ENCODE measurements around the gene RNASEH2A.

The RNASEH2A gene

DNA sequence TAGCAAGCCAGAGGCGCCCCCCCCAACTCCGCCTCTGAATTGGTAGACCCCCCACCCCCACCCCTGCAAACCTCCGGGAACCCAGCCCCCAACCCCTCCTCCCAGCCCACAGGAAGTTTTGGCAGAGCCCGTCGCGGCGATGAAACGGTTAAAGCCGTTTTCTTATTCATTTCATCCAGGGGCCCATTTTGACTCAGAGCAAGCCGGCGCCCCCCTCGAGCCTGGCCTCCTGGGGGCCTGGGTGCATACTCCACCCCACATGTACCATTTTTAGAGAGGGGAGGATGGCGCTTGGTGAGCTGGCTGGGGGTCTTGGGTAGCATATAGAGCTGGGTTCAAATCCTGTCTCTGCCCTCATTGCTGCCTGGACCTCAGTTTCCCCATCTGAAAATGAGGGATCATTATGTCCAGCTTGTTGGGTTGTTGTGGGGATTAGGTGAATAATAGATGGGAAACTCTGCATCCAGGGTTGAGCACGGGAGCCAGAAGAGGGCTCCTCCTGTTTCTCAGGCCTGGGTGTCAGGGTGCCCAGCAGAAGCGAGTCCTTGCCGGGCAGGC is 23.0 kb upstream of the RNASEH2A start:
- no peak for FAIRE-seq

DNA sequence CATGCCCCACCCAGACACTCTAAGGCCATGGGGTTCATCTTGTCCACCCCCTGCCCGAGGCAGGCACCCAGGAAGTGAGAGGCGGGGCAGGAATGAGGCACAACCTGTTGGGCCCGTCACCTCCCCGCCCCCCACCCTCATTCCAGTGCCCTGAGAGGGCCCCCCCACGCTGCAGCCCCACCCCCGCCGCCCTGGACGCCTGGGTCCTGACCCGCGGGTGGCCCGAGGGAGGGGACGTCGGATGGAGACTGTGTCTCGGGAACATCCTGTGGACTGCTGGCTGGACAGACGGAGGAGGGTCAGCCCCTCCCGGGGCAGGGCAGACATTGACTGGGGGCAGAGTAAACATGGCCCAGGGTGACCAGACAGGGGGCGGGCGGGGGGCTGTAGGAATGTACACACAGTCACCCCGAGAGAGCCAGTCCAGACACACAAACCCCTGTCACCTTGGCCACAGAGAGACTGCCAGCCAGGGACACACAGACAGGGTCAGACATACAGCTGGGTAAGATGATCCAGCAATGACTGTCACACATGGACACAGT is 22.5 kb upstream of the RNASEH2A start:
- FAIRE-seq: no peak

DNA sequence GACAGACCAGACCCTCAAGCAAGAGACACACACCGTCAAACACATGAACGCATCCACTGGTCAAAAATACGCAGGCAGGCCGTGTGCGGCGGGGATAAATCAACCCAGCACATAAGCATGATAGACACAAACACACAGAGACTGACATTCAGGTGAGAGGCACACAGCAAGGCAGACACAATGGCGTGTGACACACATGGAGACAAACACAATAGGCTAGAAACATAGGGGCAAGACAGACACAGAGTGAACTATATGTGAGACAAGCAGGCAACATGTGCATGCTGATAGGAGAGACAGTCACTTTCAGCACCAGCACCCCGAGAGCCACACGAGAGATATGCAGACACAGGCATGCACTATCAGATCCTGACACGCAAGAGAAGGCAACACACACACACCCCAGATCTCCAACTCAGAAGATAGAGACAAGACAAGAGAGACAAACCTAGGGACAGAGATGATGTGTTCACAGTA is 22.0 kb upstream of the RNASEH2A start:
- no peak for FAIRE-seq

DNA sequence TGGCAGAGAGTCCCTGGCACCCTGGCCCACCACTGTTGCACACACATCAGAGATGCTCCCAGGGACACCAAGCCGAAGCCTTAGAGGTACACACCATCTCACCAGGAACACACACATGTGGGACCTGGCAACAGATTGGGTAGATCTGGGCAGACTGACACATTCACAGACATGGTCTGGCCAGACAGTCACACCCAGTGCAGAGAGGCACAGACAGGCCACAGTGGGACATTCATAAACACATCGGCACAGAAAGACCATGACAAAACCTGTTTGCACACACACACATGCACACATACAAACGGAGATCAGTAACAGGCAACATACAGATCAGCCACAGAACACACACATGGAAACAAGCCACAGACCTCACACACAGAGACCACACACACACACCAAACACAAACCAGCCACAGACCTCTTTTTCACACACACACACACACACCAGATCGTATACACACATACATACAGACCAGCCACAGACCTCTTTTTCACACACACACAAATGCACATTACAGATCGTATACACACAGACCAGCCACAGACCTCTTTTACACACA is 21.4 kb upstream of the RNASEH2A start:
- no peak for FAIRE-seq

DNA sequence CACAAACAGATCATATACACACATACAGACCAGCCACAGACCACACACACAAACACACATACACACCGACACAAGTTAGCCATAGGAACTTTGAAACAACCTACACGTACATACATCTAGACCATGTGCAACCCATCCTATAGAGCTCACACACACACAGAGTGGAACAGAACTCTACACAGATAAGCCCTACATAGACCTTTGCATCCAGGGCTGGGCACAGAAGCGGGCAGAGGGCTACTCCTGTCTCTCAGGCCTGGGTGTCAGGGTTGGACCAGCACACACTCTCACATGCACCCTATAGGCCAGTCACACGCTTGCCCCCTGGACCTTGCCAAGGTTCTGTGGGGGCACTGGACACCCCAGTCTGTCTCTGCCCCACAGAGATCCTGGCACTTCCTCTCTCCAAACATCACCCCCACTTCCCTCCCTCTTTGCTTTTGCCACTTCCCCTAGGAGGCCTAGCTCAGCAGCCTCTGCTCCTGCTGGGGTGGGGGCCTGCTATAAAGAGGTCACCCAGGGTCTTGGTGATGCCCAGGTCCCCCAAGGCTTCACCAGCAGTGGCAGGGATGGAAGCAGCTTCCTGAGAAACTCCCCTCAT is 20.9 kb upstream of the RNASEH2A start:
- FAIRE-seq: no peak

DNA sequence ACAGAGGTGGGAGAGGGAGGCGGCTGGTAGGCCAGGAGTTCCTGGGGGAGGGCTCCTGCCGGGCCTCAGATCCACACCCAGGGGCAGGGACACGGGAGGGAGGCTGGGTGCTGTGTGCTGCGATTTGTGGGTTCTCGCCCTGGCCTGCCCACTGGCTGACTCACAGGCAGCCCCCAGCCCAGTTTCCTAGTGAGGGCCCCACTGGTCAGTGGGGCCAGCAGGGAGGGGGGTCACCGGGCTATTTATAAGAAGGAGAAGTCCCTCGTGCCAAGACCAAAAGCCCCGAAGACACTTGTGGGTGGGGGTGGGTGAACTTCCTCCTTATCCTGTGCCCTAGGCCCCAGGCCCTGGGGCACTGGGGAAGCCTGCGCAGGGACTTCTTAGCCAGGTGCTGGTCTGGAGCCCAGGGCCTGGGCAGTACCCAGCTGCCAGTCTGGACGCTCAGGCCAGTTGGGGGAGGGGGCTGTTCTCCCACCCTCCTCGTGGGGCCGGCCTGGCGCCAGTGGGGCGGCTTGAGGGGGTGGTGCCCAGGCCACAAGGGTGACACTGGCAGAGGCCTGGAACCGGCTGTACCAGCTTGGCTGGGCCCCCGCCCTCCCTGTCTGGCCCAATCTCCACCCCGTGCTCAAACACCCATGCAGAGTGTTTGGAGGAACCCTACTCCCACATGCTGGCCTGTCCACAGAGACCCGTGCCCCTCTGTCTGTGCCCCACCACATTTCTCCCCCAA is 20.1 kb upstream of the RNASEH2A start:
- no peak for FAIRE-seq

DNA sequence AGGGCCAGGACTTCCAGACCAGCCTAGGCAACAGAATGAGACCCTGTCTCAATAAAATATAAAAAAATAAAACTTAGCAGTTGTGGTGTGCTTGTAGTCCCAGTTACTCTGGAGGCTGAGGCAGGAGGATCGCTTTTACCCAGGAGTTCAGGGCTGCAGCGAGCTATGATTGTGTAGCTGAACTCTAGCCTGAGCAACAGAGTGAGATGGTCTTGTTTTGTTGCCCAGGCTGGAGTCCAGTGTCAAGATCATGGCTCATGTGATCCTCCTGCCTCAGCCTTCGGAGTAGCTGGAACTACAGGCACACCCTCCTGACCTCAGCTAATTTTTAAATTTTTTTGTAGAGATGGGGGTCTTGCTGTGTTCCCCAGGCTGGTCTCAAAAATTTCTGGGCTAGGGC is 19.4 kb upstream of the RNASEH2A start:
- no peak for FAIRE-seq

DNA sequence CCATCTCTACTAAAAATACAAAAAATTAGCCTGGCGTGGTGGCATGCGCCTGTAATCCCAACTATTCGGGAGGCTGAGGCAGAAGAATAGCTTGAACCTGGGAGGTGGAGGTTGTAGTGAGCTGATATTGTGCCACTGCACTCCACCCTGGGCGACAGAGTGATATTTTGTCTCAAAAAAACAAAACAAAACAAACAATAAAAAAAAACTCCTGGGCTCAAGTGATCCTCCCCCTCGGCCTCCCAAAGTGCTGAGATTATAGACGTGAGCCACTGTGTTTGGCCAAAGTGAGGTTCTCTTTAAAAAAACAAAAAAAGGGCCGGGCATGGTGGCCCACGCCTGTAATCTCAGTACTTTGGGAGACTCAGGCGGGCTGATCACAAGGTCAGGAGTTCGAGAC is 18.9 kb upstream of the RNASEH2A start:
- no peak for FAIRE-seq

DNA sequence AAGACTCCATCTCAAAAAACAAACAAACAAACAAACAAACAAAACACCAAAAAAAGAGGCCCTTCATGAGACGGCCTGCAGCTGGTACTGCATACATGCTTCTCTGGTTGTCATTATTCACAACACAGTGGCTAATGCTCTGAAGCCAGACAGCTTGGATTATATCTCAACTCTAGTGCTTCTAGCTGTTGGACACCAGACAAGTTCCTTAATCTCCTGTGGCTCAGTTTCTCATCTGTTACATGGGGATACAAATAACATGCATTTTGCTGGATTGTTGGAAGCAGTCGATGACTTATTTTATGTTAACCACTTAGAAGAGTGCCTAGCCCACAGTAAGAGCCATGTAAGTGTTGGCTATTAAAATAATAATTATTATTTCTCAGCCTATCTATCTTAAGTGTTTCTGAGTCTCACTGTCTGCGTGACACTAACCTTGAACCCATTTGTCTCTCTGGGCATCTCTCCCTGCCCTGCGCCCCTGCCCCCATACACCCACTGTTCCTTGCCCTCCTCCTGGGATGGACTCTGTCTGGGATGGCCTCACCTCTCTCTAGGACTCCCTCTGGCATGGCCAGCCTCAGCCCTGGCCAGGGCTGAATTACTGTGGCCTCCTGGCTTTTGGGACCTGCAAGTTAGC is 18.2 kb upstream of the RNASEH2A start:
- no peak for FAIRE-seq

DNA sequence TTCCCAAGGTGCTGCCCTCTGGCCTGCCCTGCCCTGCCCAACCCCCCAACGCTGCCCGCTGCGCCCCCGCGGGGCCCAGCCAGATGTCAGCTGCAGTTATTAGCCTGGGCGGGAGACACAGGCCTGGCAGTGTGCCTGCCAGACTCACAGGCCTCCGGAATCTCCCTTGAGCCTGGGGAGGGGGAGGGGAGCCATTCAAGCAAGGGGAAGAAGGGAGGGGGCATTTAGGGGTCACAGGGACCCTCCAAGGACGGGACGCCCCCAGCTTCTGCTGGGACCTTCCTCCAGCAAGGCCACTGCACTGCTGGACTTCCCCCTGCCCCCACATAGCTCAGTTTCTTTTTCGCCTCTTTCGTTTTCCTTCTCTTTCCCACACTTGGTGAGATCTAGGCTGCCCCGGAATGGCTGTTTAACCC is 17.7 kb upstream of the RNASEH2A start:
- no peak for FAIRE-seq

DNA sequence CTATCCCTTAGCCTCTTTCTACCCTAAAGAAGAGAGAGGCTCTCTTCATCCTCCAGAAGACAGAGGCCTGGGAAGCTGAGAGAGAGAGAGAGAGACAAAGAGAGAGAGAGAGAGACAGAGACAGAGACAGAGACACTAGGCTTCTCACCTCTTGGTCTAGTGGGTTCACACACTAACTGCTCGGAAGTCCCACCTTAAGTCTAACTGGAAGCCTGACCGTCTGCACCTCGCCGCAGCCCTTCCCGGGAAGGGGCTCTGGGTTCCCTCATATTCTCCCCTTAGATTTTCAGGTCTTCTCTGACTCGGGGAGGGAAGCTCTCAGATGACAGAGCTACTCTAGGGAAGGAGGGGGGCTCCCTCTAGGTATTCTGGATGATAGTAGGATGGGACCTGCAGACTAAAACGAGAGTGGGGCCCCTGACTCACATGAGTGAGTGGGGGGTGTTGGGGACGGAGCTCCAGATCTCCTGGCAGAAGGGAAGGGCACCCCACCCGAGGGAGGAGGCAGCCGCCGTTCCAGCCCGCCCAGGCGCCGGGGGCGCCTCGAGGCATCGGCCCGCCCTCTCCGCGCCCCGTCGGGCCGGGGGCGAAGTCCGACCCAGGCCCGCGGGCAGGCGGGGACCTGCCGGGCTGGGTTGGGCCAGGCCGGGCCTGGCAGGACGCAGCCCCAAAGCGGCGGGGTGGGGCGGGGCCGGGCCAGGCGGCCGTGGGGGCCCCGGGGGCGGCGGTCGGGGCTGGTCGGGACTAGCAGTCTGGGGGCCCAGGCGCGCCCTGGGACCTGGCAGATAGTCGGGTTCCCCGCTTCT is 17.1 kb upstream of the RNASEH2A start:
- FAIRE-seq: no peak

DNA sequence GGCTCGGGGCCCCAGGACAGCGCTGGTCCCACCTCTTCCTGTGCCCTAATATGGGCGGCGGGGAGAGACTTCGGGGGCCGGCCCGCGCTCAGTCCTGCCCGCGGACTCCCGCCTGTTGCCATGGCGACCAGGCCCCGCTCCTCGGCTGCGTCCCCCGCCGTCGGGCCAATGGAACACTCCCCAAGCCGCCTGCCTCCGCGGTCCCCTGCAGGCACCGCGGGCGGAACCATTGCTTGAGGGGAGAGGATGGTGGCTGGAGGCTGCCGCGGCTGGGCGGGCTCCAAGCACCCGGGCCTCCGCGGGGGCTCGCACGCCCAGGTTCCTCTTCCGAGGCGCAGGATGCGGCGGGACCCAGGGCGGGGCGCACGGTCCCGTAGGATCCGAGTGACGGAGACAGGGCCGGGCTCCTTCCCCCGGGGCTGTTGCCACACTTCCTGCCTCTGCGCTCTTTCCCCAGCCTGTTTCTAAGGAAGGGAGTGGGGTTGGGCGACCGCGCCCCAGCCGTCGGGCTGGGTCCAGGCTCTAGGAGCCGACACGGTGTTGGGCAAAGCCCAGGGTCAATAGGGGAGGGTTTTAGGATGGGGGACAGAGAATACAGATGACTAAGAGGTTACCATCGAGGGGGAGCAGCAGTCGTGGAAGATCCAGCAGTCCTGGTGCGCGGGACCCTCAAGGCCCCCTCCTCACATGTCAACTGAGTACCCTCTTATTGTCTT is 16.3 kb upstream of the RNASEH2A start:
- FAIRE-seq: no peak

DNA sequence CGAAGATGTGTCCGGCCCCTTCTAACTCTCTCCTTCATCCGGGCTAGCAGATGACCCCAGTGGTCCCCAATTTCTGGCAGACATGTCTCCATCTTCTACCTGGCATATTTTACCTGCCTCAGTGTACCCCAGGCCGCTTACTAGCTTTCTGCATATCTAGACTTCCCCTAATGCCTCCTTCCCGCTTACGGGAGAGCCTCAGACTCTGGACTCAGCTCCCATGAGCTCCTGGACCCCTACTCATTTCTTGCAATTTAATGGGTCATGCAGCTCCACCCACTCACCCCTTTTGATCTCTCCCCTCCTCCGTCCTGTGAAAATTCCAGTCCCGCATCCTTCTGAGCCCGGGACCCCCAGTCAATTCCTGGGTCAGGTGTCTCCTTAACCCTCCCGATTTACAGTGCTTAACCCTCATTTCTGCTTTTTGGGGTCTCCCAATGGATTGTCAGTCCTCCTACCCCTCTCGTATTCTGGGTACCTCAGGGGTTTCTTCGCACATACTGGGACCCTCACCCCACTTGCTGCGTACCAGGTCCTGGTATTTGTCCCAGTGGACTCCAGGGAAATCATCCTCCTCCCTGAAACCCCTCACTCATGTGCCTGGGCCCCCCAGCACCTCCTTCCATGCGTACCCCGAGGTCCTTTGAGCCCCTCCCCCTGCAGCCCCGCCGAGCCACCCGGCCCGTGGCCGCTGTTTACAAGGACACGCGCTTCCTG is 15.6 kb upstream of the RNASEH2A start:
- FAIRE-seq: no peak

DNA sequence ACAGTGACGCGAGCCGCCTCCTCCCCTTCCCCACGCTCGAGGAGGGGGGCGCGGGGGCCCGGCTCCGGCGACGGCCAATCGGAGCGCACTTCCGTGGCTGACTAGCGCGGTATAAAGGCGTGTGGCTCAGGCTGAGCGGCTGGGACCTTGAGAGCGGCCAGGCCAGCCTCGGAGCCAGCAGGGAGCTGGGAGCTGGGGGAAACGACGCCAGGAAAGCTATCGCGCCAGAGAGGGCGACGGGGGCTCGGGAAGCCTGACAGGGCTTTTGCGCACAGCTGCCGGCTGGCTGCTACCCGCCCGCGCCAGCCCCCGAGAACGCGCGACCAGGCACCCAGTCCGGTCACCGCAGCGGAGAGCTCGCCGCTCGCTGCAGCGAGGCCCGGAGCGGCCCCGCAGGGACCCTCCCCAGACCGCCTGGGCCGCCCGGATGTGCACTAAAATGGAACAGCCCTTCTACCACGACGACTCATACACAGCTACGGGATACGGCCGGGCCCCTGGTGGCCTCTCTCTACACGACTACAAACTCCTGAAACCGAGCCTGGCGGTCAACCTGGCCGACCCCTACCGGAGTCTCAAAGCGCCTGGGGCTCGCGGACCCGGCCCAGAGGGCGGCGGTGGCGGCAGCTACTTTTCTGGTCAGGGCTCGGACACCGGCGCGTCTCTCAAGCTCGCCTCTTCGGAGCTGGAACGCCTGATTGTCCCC is 14.9 kb upstream of the RNASEH2A start, which contains the start of gene JUNB:
Gene JUNB, plus strand, starts transcription at position 142 of the 706 bp plus-strand sequence. Its CDS starts 286 bp downstream, at position 428.
- FAIRE-seq: no peak

DNA sequence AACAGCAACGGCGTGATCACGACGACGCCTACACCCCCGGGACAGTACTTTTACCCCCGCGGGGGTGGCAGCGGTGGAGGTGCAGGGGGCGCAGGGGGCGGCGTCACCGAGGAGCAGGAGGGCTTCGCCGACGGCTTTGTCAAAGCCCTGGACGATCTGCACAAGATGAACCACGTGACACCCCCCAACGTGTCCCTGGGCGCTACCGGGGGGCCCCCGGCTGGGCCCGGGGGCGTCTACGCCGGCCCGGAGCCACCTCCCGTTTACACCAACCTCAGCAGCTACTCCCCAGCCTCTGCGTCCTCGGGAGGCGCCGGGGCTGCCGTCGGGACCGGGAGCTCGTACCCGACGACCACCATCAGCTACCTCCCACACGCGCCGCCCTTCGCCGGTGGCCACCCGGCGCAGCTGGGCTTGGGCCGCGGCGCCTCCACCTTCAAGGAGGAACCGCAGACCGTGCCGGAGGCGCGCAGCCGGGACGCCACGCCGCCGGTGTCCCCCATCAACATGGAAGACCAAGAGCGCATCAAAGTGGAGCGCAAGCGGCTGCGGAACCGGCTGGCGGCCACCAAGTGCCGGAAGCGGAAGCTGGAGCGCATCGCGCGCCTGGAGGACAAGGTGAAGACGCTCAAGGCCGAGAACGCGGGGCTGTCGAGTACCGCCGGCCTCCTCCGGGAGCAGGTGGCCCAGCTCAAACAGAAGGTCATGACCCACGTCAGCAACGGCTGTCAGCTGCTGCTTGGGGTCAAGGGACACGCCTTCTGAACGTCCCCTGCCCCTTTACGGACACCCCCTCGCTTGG is 14.1 kb upstream of the RNASEH2A start:
- FAIRE-seq: no peak

DNA sequence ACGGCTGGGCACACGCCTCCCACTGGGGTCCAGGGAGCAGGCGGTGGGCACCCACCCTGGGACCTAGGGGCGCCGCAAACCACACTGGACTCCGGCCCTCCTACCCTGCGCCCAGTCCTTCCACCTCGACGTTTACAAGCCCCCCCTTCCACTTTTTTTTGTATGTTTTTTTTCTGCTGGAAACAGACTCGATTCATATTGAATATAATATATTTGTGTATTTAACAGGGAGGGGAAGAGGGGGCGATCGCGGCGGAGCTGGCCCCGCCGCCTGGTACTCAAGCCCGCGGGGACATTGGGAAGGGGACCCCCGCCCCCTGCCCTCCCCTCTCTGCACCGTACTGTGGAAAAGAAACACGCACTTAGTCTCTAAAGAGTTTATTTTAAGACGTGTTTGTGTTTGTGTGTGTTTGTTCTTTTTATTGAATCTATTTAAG is 13.5 kb upstream of the RNASEH2A start:
- FAIRE-seq: no peak

DNA sequence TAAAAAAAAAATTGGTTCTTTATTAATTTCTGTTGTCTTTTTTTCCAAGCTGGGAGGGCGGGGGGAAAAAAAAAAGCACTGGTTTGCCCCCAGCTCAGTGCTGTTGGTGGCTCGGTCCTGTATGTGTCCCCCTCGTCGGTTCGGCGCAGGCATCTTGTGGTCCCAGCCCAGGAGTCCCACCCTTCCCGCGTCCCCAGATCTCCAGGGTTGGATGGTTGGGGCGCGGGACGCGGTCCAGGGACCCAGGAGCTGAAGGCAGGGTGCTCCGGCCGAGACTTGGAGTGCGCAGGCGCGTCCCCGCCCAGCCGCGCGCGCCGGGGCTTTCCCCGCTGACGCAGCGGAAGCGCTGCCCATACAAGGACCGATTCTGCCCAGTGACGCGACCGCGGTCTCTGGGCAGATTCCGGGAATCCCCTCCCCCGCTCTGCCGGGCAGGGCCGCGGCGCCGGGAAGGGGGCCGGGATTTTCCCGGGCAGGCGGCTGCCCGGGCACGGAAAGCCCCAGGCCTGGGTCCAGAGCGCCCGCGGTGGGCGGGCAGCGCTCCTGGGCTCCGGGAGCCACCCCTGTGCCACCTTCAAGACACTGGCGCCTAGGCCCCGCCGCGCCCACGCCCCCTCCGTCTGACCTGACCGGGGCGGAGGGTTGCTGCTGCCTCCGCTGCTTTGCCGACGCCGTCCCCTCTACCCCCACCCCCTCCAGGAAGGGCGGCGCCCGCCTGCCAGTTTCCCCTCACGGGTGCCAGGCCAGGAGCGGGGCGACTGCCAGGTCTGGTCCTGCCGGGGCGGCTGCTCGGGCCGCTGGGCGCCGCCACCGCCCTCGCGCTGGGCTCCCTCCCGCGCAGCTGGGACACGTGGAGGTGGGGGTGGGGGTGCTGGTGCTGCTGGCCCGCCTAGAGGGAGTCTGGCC is 12.8 kb upstream of the RNASEH2A start:
- no peak for FAIRE-seq
